ENCODE measurements around the gene TTF2. TPM values are rescaled to one million over a fixed set of nuclear protein-coding genes. Genes with fewer than 3 reads are reported as not detected.

TTF2 gene
- total and polyA plus RNA-seq, 2 of the 8 experiments (the other 6 are each of a cell fraction or from before 2014, with no cell fraction given): 16.9 to 89.6 TPM

DNA sequence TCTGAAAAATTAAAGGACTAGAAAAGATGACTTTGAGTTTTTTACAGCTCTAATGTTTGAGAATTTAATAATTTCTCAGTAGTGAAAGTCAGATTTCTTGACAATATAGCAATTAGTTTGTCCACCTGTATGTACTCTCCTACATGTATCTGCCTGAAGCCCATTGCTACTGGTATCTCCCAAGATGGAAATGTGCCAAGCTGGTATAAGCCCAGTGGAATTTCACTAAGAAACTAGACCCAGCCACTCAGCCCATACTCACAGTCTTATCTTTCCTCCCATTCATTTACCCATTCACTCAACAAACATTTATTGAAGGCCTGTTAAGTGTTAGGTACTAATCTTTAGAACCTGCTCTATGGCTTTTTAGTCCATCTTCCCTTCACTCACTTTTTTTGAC is 83.0 kb downstream of the TTF2 start:
- Histone ChIP-seq H2BK20ac (ENCODE audit: low read length) (no peak overlapping the region), H2BK12ac (ENCODE audit: low read depth, low read length) (no peak overlapping the region), H3K23ac (ENCODE audit: insufficient read length) (no peak overlapping the region), H2AFZ (ENCODE audit: low read length) (no peak overlapping the region), H2AK5ac (ENCODE audit: low read depth, low read length) (no peak overlapping the region), H3K4me3 (ENCODE audit: extremely low read depth in 1 of 4, insufficient read depth in 2 of 4, low read depth in 3 of 4, low read length in 4 of 4) (no peak overlapping the region), H3K14ac (ENCODE audit: insufficient read length) (no peak overlapping the region), H3K18ac (ENCODE audit: extremely low read depth, low read length) (no peak overlapping the region), H3K27me3 (replicated peaks in 1 of 4; ENCODE audit: control insufficient read depth in 3 of 4, extremely low read depth in 1 of 4, insufficient read depth in 3 of 4, low read length in 3 of 4) (no peaks in the 10 kb centered on the region), H3K36me3 (ENCODE audit: control insufficient read depth in 2 of 4, insufficient read depth in 4 of 4, low read length in 3 of 4) (no peaks in the 10 kb centered on the region), H3K4me1 (replicated peaks in 1 of 4; ENCODE audit: control insufficient read depth in 3 of 4, insufficient read depth in 4 of 4, low read length in 3 of 4) (peaks cover 0 to 6% (median 0%) of the 10 kb centered on the region in 4 experiments; a peak in 1 of 7 replicates), H2BK5ac (ENCODE audit: low read depth, low read length) (no peak overlapping the region), H2BK120ac (replicated peaks; ENCODE audit: low read depth, low read length) (no peak overlapping the region), H4K20me1 (replicated peaks in 1 of 2; ENCODE audit: control insufficient read depth in 1 of 2, insufficient read depth in 2 of 2, low read length in 2 of 2) (no peaks in the 10 kb centered on the region), H2BK15ac (ENCODE audit: low read length) (no peak overlapping the region), H3K23me2 (ENCODE audit: low read depth, low read length) (no peaks in the 10 kb centered on the region), H3K4ac (replicated peaks; ENCODE audit: insufficient read length, low read depth, low read length) (no peak overlapping the region), H3K27ac (ENCODE audit: low read depth, low read length) (no peak overlapping the region), H4K8ac (ENCODE audit: extremely low read depth, insufficient read depth, low read length) (no peak overlapping the region), H3K79me1 (ENCODE audit: low read depth, low read length) (no peaks in the 10 kb centered on the region), H3K9me3 (ENCODE audit: insufficient read depth in 2 of 2, low read depth in 1 of 2, low read length in 1 of 2) (no peaks in the 10 kb centered on the region), H3K4me2 (ENCODE audit: insufficient read depth in 1 of 2, low read depth in 2 of 2, low read length in 2 of 2) (no peak overlapping the region), H3K9ac (replicated peaks in 1 of 4; ENCODE audit: extremely low read depth in 1 of 4, low read depth in 3 of 4, low read length in 3 of 4) (no peak overlapping the region), H4K5ac (ENCODE audit: insufficient read length, low read depth, low read length) (no peak overlapping the region), H4K91ac (replicated peaks; ENCODE audit: insufficient read length, low read length) (no peak overlapping the region), H3K79me2 (ENCODE audit: control insufficient read depth in 1 of 2, insufficient read depth in 2 of 2, low read length in 2 of 2) (no peaks in the 10 kb centered on the region), H3K56ac (replicated peaks; ENCODE audit: insufficient read length, low read depth, low read length) (no peak overlapping the region)
- FAIRE-seq (no peak), DNase-seq (ENCODE audit: low read depth in 1 of 2, low spot score in 2 of 2) (no peak)
- CTCF ChIA-PET (ENCODE audit: partially characterized antibody): interaction anchor here (0.9 to 1.3 kb wide), 2 partner anchors 15 to 40 kb away, joined by 4 to 6 read pairs; no protein-coding TSS in a partner anchor
- POLR2A ChIA-PET (ENCODE audit: partially characterized antibody): no interaction called here
- no peak for TF ChIP-seq BCL11A (IDR thresholded peaks at IDR 0.05; ENCODE audit: low read depth in 2 of 2, low read length in 2 of 2)
- no peak for TF ChIP-seq SUZ12 (IDR thresholded peaks at IDR 0.05; ENCODE audit: low read length)
- TF ChIP-seq YY1 (IDR thresholded peaks at IDR 0.05; ENCODE audit: low read depth, low read length): no peak
- no peak for TF ChIP-seq EZH2 (IDR thresholded peaks at IDR 0.05; ENCODE audit: low read depth, low read length, severe bottlenecking)
- TF ChIP-seq SP2 (IDR thresholded peaks at IDR 0.05; ENCODE audit: low read length): no peak
- TF ChIP-seq RXRA (IDR thresholded peaks at IDR 0.05; ENCODE audit: insufficient read depth, low read depth, low read length): no peak
- TF ChIP-seq KDM4A (IDR thresholded peaks at IDR 0.05; ENCODE audit: low read depth, low read length, severe bottlenecking): no peak
- TF ChIP-seq, protein P1, sequence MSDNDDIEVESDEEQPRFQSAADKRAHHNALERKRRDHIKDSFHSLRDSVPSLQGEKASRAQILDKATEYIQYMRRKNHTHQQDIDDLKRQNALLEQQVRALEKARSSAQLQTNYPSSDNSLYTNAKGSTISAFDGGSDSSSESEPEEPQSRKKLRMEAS (IDR thresholded peaks at IDR 0.05): no peak
- TF ChIP-seq, protein P2, sequence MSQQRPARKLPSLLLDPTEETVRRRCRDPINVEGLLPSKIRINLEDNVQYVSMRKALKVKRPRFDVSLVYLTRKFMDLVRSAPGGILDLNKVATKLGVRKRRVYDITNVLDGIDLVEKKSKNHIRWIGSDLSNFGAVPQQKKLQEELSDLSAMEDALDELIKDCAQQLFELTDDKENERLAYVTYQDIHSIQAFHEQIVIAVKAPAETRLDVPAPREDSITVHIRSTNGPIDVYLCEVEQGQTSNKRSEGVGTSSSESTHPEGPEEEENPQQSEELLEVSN (IDR thresholded peaks at IDR 0.05): no peak
- no peak for TF ChIP-seq HDAC2 (IDR thresholded peaks at IDR 0.05; ENCODE audit: borderline replicate concordance in 1 of 2, low read depth in 2 of 2, low read length in 2 of 2)
- TF ChIP-seq TAF1 (IDR thresholded peaks at IDR 0.05; ENCODE audit: low read depth, low read length): no peak
- no peak for TF ChIP-seq POLR2AphosphoS5 (IDR thresholded peaks at IDR 0.05; ENCODE audit: low read depth, low read length)
- no peak for TF ChIP-seq SIX5 (IDR thresholded peaks at IDR 0.05; ENCODE audit: low read depth, low read length)
- no peak for TF ChIP-seq POLR2A (IDR thresholded peaks at IDR 0.05; ENCODE audit: control extremely low read depth in 1 of 2, low read depth in 2 of 2, low read length in 2 of 2)
- TF ChIP-seq ZNF274 (IDR thresholded peaks at IDR 0.05; ENCODE audit: borderline replicate concordance, extremely low read depth, low read length): no peak
- no peak for TF ChIP-seq TEAD4 (IDR thresholded peaks at IDR 0.05; ENCODE audit: low read depth, low read length)
